PC-3 (cell line): ENCODE results near the gene FANCC.

Experiments used
- CTCF ChIP-seq: fragments of 300-600 bp; sonication (generic); conservative IDR thresholded peaks from 2 replicates; pipeline ENCODE4 v1.5.1; 2017; ENCODE audit warnings: antibody characterized with exemption, low read depth, mild to moderate bottlenecking, low read length
- EZH2 ChIP-seq: fragments of 300-600 bp; sonication (generic); IDR thresholded peaks from one replicate; pipeline ENCODE4 v1.6.1; 2017; ENCODE audit warnings: antibody characterized with exemption, mild to moderate bottlenecking, low read length; ENCODE audit not compliant: unreplicated experiment

DNA sequence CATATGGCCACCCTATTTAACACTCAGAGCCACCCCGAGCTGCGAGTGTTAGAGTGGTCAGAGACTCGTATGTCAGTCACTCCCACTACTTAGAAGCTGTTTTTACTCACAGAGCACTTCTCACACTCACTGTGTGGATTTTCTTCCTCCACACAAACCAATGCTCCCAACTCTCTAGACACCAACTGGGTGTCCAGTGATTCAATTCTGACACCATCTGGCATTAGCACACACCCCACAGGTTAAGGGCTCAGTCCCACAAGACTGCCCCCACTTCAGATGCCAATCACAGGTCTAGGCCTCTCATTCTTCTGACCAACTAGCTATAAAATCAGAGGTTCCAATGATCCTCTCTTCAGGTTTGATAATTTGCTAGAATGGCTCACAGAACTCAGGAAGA is 174.8 kb downstream of the FANCC start:
- TF ChIP-seq CTCF, result no peak
- TF ChIP-seq EZH2, result no peak
